ENCODE data around the gene MAP2K5.

Gene MAP2K5

GRCh38 chr15:67559158-67559557 lies 16.7 kb downstream of the MAP2K5 start:
- TF ChIP-seq POLR2A (IDR thresholded peaks at IDR 0.05; ENCODE audit: low read length) (no peak), GATA1 (IDR thresholded peaks at IDR 0.05; ENCODE audit: low read depth, low read length) (no peak)
- DNase-seq = no peak

- TF ChIP-seq POLR2A (IDR thresholded peaks at IDR 0.05; ENCODE audit: low read length) = no peak
- TF ChIP-seq GATA1 (IDR thresholded peaks at IDR 0.05; ENCODE audit: low read depth, low read length) = no peak
- DNase-seq = no peak
These were observed 17.1 kb downstream of the MAP2K5 start for GRCh38 chr15:67559576-67559975.

- no peak for TF ChIP-seq GATA1 (IDR thresholded peaks at IDR 0.05; ENCODE audit: low read depth, low read length)
- TF ChIP-seq POLR2A (IDR thresholded peaks at IDR 0.05; ENCODE audit: low read length) = no peak
- DNase-seq = no peak
These were observed 17.8 kb downstream of the MAP2K5 start for GRCh38 chr15:67560320-67560719.

GRCh38 chr15:67563092-67563491 lies 20.6 kb downstream of the MAP2K5 start:
- TF ChIP-seq GATA1 (IDR thresholded peaks at IDR 0.05; ENCODE audit: low read depth, low read length) = no peak

GRCh38 chr15:67564021-67564967 lies 21.8 kb downstream of the MAP2K5 start:
- no peak for DNase-seq

More at GRCh38 chr15:67563092-67563491, 20.6 kb downstream of the MAP2K5 start:
- no peak for DNase-seq

GRCh38 chr15:67564968-67565345 lies 22.5 kb downstream of the MAP2K5 start:
- TF ChIP-seq POLR2A (IDR thresholded peaks at IDR 0.05; ENCODE audit: low read length) (no peak), GATA1 (IDR thresholded peaks at IDR 0.05; ENCODE audit: low read depth, low read length) (no peak)
- no peak for DNase-seq

More at GRCh38 chr15:67564021-67564967, 21.8 kb downstream of the MAP2K5 start:
- TF ChIP-seq POLR2A (IDR thresholded peaks at IDR 0.05; ENCODE audit: low read length) (no peak), GATA1 (IDR thresholded peaks at IDR 0.05; ENCODE audit: low read depth, low read length) (no peak)

- DNase-seq = no peak
- TF ChIP-seq POLR2A (IDR thresholded peaks at IDR 0.05; ENCODE audit: low read length) (no peak), GATA1 (IDR thresholded peaks at IDR 0.05; ENCODE audit: low read depth, low read length) (no peak)
These were observed 27.2 kb downstream of the MAP2K5 start for GRCh38 chr15:67569668-67570067.

GRCh38 chr15:67570875-67571647 lies 28.6 kb downstream of the MAP2K5 start:
- no peak for TF ChIP-seq POLR2A (IDR thresholded peaks at IDR 0.05; ENCODE audit: low read length)
- no peak for TF ChIP-seq GATA1 (IDR thresholded peaks at IDR 0.05; ENCODE audit: low read depth, low read length)
- no peak for DNase-seq

GRCh38 chr15:67571648-67572415 lies 29.3 kb downstream of the MAP2K5 start:
- no peak for DNase-seq

GRCh38 chr15:67573194-67573593 lies 30.7 kb downstream of the MAP2K5 start:
- no peak for DNase-seq

More at GRCh38 chr15:67571648-67572415, 29.3 kb downstream of the MAP2K5 start:
- TF ChIP-seq GATA1 (IDR thresholded peaks at IDR 0.05; ENCODE audit: low read depth, low read length) (no peak), POLR2A (IDR thresholded peaks at IDR 0.05; ENCODE audit: low read length) (no peak)

GRCh38 chr15:67575039-67575502 lies 32.6 kb downstream of the MAP2K5 start:
- no peak for DNase-seq
- TF ChIP-seq GATA1 (IDR thresholded peaks at IDR 0.05; ENCODE audit: low read depth, low read length) = no peak
- no peak for TF ChIP-seq POLR2A (IDR thresholded peaks at IDR 0.05; ENCODE audit: low read length)

More at GRCh38 chr15:67573194-67573593, 30.7 kb downstream of the MAP2K5 start:
- no peak for TF ChIP-seq POLR2A (IDR thresholded peaks at IDR 0.05; ENCODE audit: low read length)
- no peak for TF ChIP-seq GATA1 (IDR thresholded peaks at IDR 0.05; ENCODE audit: low read depth, low read length)

- no peak for DNase-seq
- TF ChIP-seq GATA1 (IDR thresholded peaks at IDR 0.05; ENCODE audit: low read depth, low read length) (no peak), POLR2A (IDR thresholded peaks at IDR 0.05; ENCODE audit: low read length) (no peak)
These were observed 35.6 kb downstream of the MAP2K5 start for GRCh38 chr15:67578020-67578600.

- DNase-seq = no peak
- TF ChIP-seq GATA1 (IDR thresholded peaks at IDR 0.05; ENCODE audit: low read depth, low read length) (no peak), POLR2A (IDR thresholded peaks at IDR 0.05; ENCODE audit: low read length) (no peak)
These were observed 36.7 kb downstream of the MAP2K5 start for GRCh38 chr15:67579164-67579563.
